ENCODE data around the gene TMEM131.

TMEM131 gene

GRCh38 chr2:97760480-97761049 lies 235.2 kb downstream of the TMEM131 start:
- no peak for DNase-seq (ENCODE audit: low read depth)

DNA sequence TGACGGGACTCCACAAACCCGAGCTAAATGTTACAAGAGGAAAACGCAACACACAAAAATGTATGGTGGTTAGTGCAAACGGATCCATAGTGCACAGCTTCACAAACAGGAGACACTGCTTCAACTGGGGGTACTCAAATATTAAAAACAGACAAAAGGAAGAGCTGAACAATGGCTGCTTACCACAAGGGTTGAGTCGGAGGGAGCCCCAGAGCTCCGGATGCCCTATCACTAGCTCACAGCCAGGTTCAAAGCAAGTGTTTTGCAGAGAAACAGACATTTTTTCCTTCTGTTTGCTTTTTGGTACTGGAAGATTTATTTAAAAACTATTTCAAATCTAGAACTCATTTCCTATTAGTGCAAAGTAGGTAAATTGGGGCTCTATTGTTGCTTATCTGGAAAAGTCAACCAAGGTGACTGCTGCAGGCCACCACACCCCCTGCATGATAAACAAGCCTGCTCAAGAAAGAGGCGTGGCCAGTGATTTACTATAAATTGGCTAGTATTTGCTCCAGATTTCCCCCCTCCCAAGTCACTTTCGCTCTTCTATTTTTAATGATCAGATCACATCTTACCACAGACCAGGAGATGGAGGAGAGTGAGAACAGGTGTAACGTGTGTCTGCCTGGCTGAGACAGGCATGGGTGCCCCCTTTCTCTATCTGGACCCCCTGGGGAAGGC lies 235.9 kb downstream of the TMEM131 start:
- DNase-seq (ENCODE audit: low read depth), result no peak

DNA sequence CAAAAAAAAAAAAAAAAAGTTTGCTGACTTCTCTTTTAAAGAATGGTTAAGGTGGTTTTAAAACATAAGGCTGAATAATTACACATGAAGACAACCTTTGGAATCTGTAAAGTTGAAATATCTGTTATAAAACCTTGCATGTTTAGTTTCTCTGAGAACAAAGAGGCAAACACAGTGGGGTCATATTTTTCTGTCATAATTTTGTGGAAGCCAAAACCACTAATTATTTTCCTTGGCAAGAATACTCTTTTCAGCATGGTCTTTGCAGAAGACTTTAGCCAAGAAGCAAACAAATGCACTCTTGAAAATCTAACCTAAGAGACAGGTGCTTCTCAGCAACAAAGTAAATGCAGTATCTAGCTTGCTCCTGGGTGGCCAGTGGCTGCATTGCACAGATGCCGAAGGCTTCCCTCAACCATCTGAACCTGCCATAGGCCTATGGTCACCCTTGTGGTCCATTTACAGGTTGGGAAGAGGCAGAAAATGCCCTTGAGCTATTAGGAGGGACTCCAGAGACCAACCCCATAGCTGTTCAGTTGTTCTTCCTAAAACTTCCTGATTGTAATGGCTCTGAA lies 237.5 kb downstream of the TMEM131 start:
- DNase-seq (ENCODE audit: low read depth), result no peak

- no peak for DNase-seq (ENCODE audit: low read depth)
Measured at GRCh38 chr2:97757062-97757461, 238.7 kb downstream of the TMEM131 start.

DNA sequence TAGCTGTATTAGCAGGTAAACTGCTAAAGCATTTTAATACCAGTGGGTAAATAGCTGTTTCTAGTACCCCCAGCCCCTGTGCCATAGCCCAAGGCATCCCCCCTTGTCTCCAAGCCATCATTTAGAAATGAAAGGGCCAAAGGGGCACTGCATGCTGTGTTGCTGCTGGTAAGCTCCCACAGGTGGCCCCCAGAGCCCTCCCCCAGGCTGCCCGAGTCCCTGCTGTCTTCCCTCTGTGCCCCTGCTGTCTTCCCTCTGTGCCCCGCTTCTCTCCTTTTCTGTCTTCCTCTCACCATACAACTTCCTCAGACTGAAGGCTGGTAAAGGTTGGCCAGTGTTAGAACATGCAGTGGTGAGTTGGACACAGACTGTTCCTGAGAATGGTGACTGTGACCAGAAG lies 240.3 kb downstream of the TMEM131 start:
- no peak for DNase-seq (ENCODE audit: low read depth)

DNA sequence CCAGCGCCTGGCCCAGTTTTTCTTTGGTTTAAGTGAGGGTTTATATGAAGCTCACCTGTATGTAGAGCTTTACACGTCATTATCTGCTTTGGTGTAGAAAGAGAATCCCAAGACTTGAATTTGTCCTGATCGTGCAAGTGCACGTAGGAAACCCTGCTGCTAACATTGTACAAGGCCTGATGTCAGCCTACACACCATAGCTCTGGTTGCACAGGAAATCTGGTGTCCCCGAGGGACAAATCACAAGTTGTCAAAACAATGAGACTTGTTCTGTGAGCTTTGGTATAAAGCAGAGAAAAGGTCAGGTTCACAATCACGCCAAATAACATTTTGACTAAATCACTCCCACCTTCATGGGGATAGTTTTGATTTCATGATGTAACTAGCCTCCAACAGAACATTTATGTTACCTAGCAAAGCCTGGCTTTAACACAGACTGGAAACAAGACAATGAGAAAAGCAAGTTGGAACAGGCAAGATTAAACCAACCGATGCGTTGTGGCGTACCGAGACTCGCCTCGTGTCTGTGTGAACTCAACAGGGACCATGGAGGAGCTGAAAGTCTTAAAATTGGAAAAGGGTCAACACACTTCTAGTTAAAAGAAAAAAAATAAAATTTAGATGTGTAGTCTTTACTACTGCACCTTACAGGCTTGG lies 240.9 kb downstream of the TMEM131 start:
- DNase-seq (ENCODE audit: low read depth), result no peak

- DNase-seq (ENCODE audit: low read depth), result no peak
Measured at GRCh38 chr2:97752342-97753334, 243.1 kb downstream of the TMEM131 start.

- no peak for DNase-seq (ENCODE audit: low read depth)
Measured at GRCh38 chr2:97751752-97752151, 244.0 kb downstream of the TMEM131 start.

- DNase-seq (ENCODE audit: low read depth), result no peak
Measured at GRCh38 chr2:97750017-97750416, 245.7 kb downstream of the TMEM131 start.

- DNase-seq (ENCODE audit: low read depth), result no peak
Measured at GRCh38 chr2:97749581-97749980, 246.2 kb downstream of the TMEM131 start.

- DNase-seq (ENCODE audit: low read depth), result no peak
Measured at GRCh38 chr2:97747716-97748115, 248.0 kb downstream of the TMEM131 start.

GRCh38 chr2:97747285-97747684 lies 248.5 kb downstream of the TMEM131 start:
- no peak for DNase-seq (ENCODE audit: low read depth)

GRCh38 chr2:97745474-97746174 lies 250.1 kb downstream of the TMEM131 start:
- DNase-seq (ENCODE audit: low read depth), result peak; percentile 46

- DNase-seq (ENCODE audit: low read depth), result no peak
Measured at GRCh38 chr2:97743913-97744312, 251.8 kb downstream of the TMEM131 start.

GRCh38 chr2:97742381-97742847 lies 253.3 kb downstream of the TMEM131 start:
- no peak for DNase-seq (ENCODE audit: low read depth)

DNA sequence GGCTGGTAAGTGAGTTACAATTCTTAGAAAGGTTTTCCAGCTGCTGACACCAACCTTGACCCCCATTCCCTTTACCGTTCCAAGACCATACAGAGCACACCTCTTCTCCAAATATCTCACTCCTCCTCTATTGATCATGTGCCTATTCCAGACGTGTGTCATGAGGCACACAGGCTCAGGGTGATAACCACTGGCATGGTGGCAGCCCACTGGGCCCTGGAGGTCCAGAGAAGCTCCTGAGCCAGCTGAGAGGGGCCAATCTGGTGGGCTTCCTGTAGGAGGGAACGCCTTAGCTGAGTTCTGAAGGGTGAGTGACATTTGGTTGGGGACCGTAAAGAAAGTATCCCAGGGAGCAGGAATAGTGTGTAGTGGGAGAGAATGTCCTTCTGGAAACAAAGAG lies 254.1 kb downstream of the TMEM131 start:
- no peak for DNase-seq (ENCODE audit: low read depth)

GRCh38 chr2:97741251-97741650 lies 254.5 kb downstream of the TMEM131 start:
- no peak for DNase-seq (ENCODE audit: low read depth)

DNA sequence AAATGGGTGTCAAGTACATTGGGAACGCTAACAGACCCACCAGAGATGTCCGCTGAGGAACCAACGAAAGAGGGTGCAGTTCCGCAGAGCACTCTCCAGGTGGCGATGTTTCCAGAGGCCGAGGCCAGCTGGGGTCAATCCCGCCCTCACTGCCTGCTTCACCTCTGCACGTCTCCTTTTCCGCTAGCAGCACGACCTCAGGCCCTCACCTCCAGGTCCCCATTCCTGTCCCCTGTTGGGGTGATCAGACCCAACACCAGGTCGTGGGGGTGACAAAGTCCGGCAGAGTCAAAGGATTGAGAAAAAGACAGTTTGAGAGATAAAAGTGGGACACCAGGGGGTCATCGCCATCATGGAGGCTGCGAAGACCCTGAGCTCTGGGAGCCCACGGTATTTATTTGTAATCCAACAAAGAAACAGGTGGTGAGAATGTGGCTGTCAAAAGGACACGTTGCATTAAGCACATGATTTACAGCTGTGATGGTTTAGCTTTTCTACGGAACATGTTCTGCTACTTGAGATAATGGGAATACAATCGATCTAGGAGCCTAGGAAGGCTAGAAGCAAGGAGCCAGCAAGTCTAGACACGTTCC lies 255.1 kb downstream of the TMEM131 start:
- DNase-seq (ENCODE audit: low read depth), result no peak

DNA sequence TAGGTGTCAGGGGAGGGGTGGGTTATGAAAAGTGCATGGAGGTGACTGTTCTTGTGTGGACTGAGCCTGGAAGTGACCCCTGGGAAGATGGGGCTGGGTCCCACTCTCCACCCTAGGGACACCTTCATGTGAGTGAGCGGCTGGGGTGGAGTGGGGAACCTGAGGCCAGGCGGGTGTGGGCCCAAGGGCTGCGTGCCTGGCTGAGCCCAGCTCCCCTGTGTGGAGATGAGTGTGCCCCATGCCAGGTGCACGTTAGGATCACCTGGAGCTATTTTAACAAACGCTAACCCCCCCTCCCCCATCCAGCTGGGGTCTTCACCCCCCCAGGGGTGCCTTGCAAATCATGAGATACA lies 255.9 kb downstream of the TMEM131 start:
- DNase-seq (ENCODE audit: low read depth), result no peak

GRCh38 chr2:97739020-97739892 lies 256.5 kb downstream of the TMEM131 start:
- DNase-seq (ENCODE audit: low read depth), result no peak

Data from stimulated activated CD8-positive, alpha-beta memory T cell treated with anti-CD3 and anti-CD28 coated beads, Interleukin-4, amount 100 ng/mL, for 24 hours (primary cell).